ENCODE measurements around the gene EIF2B5.
"Not testable (repeated sequence)": the region's sequence is repeated elsewhere in the genome, so short reads cannot be mapped to it uniquely, and the experiment has no call there.

The EIF2B5 gene

GRCh38 chr3:184149123-184149522, 14.0 kb downstream of the EIF2B5 start:
- TF ChIP-seq CTCF (IDR thresholded peaks at IDR 0.05; ENCODE audit: unreplicated experiment in 3 of 3) = no peak
- peaks cover 7% of the 10 kb centered on the region for H3K36me3 Mint-ChIP-seq (ENCODE audit: low read depth)
- no peak overlapping the region for H3K27ac Mint-ChIP-seq
- H3K9me3 Mint-ChIP-seq = no peaks in the 10 kb centered on the region
- H3K4me3 Mint-ChIP-seq = no peak overlapping the region
- no peaks in the 10 kb centered on the region for H3K27me3 Mint-ChIP-seq (ENCODE audit: low read depth)
- peaks cover 25% of the 10 kb centered on the region for H3K4me1 Mint-ChIP-seq

- Mint-ChIP-seq H3K4me3 (peak overlapping the region in 2 of 3 experiments; percentile 50 to 63), H3K4me1 (peaks cover 28% of the 10 kb centered on the region)
- H3K36me3 Mint-ChIP-seq (ENCODE audit: low read depth); H3K27ac Mint-ChIP-seq; H3K27me3 Mint-ChIP-seq (ENCODE audit: low read depth); H3K9me3 Mint-ChIP-seq: not testable (repeated sequence)
- TF ChIP-seq CTCF (IDR thresholded peaks at IDR 0.05; ENCODE audit: unreplicated experiment in 3 of 3) = peak in 1 of 3 experiments; percentile 9
These were observed 14.6 kb downstream of the EIF2B5 start for GRCh38 chr3:184149770-184150169.

- peak within 1 kb of the TSS; percentile 94 to 100 (median 99) for H3K4me3 Mint-ChIP-seq
- H3K36me3 Mint-ChIP-seq (ENCODE audit: low read depth) = peaks cover 3% of the 10 kb centered on the region
- no peaks in the 10 kb centered on the region for H3K27me3 Mint-ChIP-seq (ENCODE audit: low read depth)
- TF ChIP-seq CTCF (IDR thresholded peaks at IDR 0.05; ENCODE audit: unreplicated experiment in 3 of 3) = no peak
- peak within 1 kb of the TSS; percentile 94 to 99 (median 98) for H3K27ac Mint-ChIP-seq
- H3K9me3 Mint-ChIP-seq = no peaks in the 10 kb centered on the region
- H3K4me1 Mint-ChIP-seq = peaks cover 38% of the 10 kb centered on the region
These were observed 19.9 kb downstream of the EIF2B5 start, which contains the start of gene DVL3 for GRCh38 chr3:184154885-184155643. Gene DVL3, plus strand, starts transcription at chr3:184155377. Its CDS starts 259 bp downstream, at chr3:184155636.

- H3K36me3 Mint-ChIP-seq (ENCODE audit: low read depth) = peaks cover 9% of the 10 kb centered on the region
- no peaks in the 10 kb centered on the region for H3K9me3 Mint-ChIP-seq
- H3K4me3 Mint-ChIP-seq = peak overlapping the region; percentile 94 to 100 (median 99)
- peak overlapping the region; percentile 94 to 99 (median 98) for H3K27ac Mint-ChIP-seq
- H3K27me3 Mint-ChIP-seq (ENCODE audit: low read depth) = no peaks in the 10 kb centered on the region
- no peak for TF ChIP-seq CTCF (IDR thresholded peaks at IDR 0.05; ENCODE audit: unreplicated experiment in 3 of 3)
- peaks cover 46% of the 10 kb centered on the region for H3K4me1 Mint-ChIP-seq
These were observed 20.7 kb downstream of the EIF2B5 start for GRCh38 chr3:184155644-184156521.

- TF ChIP-seq CTCF (IDR thresholded peaks at IDR 0.05; ENCODE audit: unreplicated experiment in 3 of 3) = no peak
- H3K36me3 Mint-ChIP-seq (ENCODE audit: low read depth) = peaks cover 11% of the 10 kb centered on the region
- H3K4me1 Mint-ChIP-seq = peaks cover 52% of the 10 kb centered on the region
- H3K27me3 Mint-ChIP-seq (ENCODE audit: low read depth) = no peaks in the 10 kb centered on the region
- H3K27ac Mint-ChIP-seq = peak overlapping the region; percentile 94 to 99 (median 98)
- H3K4me3 Mint-ChIP-seq = peak overlapping the region; percentile 94 to 100 (median 99)
- no peaks in the 10 kb centered on the region for H3K9me3 Mint-ChIP-seq
These were observed 21.4 kb downstream of the EIF2B5 start for GRCh38 chr3:184156522-184156955.
